GM19238 (cell line): ENCODE results near the gene C12orf43.

Source experiments
- DNase-seq: peaks from one replicate; pipeline ENCODE4 v3.0.0; 2011; ENCODE audit warnings: low spot score; ENCODE audit not compliant: insufficient read length

C12orf43 gene

GRCh38 chr12:121030576-121031212 is 14.4 kb upstream of the C12orf43 start:
- DNase-seq, result no peak

GRCh38 chr12:121026274-121027045 is 10.2 kb upstream of the C12orf43 start:
- DNase-seq, result no peak

- DNase-seq, result no peak
These were observed 9.3 kb upstream of the C12orf43 start for GRCh38 chr12:121025442-121026226.

GRCh38 chr12:121023799-121024198 is 7.5 kb upstream of the C12orf43 start:
- DNase-seq, result no peak

DNA sequence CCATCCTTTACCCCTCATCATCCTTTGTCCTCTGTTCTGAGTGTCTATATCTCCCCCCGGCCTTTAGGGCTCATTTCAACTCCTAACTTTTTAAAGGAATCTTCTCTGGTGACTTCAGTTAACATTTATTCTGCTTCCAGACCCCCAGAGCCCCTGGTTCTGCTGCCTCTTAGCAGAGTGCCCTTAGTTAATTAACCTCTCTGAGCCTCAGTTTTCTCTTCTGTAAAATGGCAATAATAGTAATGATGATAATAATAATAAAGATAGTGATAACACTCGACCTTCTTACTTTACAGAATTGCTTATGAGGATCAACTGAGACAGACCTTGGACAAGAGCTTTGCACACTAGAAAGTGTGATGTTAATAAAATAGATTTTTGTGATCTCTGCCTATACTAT is 6.4 kb upstream of the C12orf43 start:
- no peak for DNase-seq

DNA sequence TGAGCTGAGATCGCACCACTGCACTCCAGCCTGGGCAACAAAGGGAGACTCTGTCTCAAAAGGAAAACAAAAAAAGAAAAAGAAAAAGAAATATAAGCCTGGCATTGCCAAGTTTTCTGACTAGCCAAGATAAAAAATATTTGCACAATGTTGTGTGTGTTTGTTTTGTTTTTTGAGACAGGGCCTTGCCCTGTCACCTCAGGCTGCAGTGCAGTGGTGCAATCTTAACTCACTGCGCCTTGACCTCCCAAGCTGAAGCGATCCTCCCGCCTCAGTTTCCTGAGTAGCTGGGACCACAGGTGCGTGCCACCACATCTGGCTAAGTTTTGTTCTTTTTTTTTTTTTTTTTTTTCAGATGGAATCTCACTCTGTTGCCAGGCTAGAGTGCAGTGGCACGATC is 5.5 kb upstream of the C12orf43 start:
- no peak for DNase-seq

DNA sequence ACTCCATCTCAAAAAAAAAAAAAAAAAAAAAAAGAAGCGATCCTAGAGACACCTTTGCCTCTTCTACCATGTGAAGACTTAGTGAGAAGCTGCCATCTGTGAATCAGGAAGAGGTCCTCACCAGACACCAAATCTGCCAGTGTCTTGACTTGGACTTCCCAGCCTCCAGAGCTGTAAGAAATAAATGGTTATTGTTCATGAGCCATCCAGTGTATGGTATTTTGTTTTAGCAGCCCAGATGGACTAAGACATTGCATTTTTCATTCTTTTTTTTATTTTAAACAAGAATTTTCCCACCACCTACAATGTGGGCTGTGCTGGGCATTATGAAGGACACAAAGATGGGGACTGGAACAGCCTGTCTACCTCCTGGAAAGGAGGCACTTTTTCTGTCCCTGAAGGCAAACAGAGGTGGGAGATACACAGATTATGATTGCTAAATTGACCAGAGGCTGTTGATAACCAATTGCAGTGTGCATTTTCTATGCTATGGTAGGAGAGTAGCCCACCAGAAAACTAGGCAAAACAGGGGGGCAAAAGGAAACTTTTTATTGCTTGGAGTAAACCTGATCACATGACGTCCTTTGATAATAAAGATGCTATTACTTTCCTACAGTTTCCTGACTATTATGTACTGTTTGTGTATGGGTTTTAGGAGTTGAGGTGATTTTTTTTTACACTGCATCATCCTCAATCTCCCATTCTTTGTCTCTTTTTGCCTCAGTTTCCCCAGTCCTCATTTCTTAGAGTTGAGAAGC is 2.8 kb upstream of the C12orf43 start:
- DNase-seq, result no peak

DNA sequence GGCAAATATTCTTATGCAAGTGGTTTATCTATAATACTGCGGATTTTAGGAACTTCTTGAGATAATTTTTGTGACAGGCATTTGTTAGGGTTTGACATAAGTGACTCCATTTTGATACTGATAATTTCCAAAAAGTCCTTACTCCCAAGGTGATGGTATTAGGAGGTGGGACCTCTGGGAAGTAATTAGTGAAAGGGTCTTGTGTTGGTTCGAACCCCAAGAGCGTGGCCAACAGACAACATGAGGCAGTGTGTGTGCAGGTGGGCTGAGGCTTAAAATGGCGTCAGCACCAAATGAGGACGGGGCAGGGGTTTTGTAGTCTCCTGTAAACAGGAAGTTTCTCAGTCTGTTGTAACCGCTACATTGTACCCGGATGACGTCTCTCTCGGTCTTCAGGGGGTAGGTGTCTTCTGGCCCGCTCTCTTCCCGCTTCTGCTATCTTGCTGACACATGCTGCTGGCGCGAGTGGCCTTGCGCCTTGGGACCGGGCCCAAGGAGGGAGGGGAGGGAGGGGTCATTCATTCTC is 1.7 kb upstream of the C12orf43 start:
- DNase-seq, result no peak

- no peak for DNase-seq
These were observed 2.6 kb downstream of the C12orf43 start for GRCh38 chr12:121013715-121014114.

- no peak for DNase-seq
These were observed 4.5 kb downstream of the C12orf43 start for GRCh38 chr12:121011820-121012219.

GRCh38 chr12:121010860-121011259 is 5.4 kb downstream of the C12orf43 start:
- DNase-seq, result no peak

- DNase-seq, result no peak
These were observed 6.5 kb downstream of the C12orf43 start for GRCh38 chr12:121009741-121010140.

- no peak for DNase-seq
These were observed 7.8 kb downstream of the C12orf43 start for GRCh38 chr12:121008347-121009098.

- no peak for DNase-seq
These were observed 10.9 kb downstream of the C12orf43 start for GRCh38 chr12:121005346-121005815.

- DNase-seq, result no peak
These were observed 12.0 kb downstream of the C12orf43 start for GRCh38 chr12:121004253-121004815.

DNA sequence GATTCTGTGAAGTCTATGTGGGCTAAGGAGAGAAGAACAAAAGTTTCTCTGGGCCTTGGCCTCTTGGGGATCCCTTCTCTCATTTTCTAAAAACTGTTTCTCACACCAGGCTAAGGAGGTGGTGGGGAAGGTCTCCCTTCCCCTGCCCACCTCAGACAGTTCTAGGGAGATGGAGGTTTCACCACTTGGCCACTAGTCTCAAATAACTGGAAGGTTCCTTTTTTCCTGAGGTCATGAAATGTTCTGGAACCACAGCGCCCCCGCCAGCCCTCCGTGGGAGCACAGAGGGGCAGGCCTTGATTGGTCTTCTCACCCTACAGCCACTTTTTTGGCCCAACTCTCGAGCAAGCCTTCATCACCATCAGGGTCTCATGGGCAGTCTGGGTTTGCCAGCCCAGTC is 12.6 kb downstream of the C12orf43 start:
- DNase-seq, result no peak

- no peak for DNase-seq
These were observed 14.3 kb downstream of the C12orf43 start for GRCh38 chr12:121001841-121002483.

DNA sequence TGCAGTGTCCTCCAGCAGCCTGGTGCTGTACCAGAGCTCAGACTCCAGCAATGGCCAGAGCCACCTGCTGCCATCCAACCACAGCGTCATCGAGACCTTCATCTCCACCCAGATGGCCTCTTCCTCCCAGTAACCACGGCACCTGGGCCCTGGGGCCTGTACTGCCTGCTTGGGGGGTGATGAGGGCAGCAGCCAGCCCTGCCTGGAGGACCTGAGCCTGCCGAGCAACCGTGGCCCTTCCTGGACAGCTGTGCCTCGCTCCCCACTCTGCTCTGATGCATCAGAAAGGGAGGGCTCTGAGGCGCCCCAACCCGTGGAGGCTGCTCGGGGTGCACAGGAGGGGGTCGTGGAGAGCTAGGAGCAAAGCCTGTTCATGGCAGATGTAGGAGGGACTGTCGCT is 15.2 kb downstream of the C12orf43 start:
- no peak for DNase-seq

- no peak for DNase-seq
These were observed 15.8 kb downstream of the C12orf43 start for GRCh38 chr12:121000530-121000929.
